ENCODE data around the gene DYNC1LI1. TPM values are rescaled to one million over a fixed set of nuclear protein-coding genes. Genes with fewer than 3 reads are reported as not detected.

The DYNC1LI1 gene
- 50.8 TPM for total RNA-seq

DNA sequence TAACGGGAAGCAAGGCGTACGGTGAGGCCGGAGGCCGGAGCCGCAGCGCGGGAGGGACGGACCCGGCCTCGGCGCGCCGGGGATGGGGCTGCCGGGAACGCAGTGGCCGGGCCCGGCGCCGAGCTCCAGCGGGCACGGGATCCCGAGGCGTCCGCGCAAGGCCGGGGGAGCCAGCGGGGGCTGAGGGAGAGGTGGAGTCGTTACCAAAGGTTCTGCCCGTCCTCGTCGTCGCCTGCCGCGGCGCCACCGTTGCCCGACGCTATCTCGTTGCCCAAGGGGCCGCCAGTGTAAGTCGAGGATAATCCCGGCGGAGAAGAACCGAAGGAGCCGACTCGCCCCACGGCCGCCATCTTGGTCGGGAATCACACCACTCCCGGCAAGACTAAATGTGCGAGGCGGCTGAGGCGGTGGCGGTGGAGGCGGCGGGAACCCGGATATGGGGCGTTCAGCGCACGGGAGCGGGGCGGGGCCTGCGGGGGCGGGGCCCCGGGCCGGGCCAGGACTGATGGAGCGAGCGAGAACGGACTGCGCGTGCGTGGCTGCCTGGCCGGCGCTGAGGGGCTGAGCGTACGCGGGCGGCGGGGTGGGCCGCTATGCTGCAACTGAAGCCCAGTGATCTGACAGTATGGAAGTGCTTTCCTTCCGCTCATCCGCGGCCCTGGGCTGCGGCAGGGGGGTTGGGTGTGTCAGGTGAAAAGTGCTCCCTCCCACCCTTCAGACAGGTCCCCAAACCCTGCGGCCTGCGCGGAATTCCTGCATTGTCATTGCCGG is at the start of gene DYNC1LI1:
DYNC1LI1 (minus strand) TSS at position 438 of the 771 bp plus-strand sequence; CDS start at position 350, 88 bp downstream.
- DNase-seq: peak; percentile 97

DNA sequence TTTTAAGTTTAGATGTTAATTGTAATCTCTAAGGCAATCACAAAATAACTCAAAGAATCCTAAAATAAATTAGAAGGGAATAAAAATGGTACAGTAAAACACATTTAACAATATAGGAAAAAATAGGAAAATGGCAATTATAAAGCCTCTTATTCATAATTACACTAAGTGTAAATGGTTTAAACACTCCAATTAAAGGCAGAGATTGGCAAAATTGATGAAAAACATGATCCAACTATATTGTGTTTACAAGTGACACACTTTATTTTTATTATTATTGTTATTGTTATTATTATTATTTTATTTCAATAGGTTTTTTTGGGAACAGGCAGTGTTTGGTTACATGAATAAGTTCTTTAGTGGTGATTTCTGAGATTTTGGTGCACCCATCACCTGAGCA is 48.7 kb upstream of the DYNC1LI1 start:
- no peak for DNase-seq

DNA sequence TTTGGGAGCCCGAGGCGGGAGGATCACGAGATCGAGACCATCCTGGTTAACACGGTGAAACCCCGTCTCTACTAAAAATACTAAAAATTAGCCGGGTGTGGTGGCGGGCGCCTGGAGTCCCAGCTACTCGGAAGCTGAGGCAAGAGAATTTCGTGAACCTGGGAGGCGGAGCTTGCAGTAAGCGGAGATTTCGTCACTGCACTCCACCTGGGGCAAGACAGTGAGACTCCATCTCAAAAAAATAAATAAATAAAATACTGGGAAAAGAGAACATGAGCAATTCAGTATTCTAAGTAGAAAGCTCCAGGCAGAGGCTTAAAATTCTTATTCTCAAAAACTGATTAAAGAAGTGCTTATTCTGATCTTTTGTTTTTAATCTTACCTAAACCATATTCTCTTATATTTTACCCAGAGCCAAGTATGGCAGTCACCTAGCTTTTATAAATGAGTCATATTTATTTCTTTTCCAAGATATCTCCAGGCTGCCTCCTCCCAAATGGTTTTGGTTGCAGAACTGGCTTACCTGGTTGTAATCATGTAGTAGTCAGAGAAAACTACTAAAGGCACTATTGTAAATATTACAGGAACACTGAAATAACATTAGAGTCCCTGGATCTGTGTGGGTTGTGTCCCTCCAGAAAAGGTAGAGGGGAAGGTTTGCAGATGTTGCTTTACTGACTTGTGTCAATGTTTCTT is 45.8 kb upstream of the DYNC1LI1 start:
- DNase-seq: no peak

DNA sequence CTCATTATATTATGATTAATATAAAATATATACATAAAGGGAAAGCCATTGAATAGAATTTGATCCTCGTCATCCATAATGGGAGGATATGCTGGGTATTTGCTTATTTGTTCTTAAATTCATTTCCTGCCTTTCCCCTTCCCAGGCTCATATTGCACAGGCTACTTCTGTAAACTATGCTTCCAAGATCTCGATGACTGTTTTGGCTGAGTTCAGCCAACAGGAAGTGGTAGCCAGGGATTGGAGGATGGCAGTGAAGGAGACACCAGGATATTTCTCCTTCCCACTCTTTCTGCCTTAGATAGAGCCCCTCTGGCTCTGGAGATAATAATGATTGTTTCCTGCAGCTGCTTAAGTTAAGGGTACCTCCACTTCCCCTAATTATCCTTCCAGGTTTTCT is 44.3 kb upstream of the DYNC1LI1 start:
- DNase-seq: no peak

DNA sequence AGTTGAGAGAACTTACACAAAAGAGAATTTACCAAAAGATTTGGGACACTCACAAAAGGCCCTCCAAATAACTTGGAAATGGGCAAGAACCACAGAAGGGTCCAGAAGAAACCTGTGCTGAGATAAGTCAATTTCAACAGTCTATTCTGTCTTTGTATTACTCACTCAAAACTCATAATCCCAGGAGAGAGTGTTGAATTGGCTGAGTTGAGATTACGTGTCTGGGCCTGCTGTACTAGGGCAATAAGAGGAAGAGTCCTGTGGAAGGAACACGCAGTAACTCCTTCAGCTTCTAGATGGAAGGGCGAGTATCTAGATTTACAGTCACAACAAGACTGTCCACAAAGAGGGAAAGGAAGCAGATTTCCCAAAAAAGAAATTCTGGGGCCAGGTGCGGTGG is 42.5 kb upstream of the DYNC1LI1 start:
- DNase-seq: no peak

DNA sequence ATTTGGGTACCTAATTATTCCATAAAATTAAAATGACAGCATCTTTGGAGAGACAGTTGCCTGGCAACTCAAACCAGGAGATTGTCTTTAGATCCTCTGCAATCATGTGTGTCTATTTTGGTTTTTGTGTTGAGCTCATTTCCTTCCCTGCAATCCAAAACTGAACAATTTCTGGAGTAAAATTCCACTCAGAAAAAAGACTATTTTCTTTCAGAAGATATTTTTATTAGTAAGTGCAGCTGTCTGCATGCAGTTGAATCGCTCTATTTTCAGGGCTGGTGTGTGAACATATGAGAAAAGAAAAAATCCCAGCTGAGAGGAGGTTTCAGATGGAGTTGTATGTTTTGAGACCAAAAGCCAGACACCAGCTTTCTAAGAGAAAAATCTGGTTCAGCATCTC is 41.9 kb upstream of the DYNC1LI1 start:
- no peak for DNase-seq

DNA sequence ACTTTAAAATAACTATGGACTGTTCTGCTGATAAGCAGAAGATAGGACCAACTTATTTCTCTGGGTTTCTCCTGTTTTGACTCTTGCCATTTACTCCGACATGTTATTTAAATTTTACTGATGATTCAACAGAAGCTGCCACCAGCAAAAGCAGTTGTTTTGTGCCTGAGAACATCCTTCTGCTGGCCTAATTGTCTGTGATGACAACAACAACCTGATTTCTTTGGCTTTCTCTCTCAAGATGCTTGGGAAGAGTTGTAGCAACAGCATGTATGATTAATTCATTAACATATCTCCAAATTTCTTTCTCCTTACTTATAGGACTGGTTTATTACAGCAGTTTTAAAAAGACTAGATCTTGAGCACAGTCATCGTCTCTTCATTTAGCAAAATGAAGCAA is 36.9 kb upstream of the DYNC1LI1 start:
- no peak for DNase-seq

DNA sequence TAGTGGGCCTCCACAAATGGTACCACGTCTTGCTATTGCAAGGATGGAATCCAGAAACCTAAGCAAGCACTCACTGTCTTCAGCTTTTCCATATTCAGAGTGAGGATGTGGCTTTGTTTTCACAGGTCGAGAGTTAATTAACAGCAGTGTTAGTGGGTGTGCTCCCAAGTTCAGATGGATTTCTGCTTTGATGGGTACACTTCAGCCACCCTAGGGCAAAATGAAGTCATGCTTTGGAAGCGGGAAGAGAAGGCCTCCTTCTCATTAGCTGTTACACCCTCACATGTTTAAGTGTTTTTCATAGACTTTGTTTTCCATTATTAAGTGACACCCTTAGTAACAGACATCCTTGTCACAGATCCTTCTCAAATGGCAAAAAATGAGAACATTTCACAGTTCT is 36.3 kb upstream of the DYNC1LI1 start:
- DNase-seq: no peak

DNA sequence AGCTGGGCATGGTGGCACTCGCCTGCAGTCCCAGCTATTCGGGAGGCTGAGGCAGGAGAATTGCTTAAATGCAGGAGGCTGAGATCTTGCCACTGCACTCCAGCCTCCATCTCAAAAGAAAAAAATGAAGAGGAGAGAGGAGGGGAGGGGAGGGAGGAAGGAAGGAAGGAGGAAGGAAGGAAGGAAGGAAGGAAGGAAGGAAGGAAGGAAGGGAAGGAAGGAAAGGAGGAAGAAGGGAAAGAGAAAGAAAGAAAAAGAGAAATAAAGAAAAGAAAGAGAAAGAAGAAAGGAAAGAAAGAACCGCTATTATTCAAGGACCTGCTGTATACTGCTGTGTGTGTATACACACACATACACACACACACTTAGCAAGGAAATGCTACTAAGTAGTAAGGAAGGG is 35.6 kb upstream of the DYNC1LI1 start:
- DNase-seq: no peak

DNA sequence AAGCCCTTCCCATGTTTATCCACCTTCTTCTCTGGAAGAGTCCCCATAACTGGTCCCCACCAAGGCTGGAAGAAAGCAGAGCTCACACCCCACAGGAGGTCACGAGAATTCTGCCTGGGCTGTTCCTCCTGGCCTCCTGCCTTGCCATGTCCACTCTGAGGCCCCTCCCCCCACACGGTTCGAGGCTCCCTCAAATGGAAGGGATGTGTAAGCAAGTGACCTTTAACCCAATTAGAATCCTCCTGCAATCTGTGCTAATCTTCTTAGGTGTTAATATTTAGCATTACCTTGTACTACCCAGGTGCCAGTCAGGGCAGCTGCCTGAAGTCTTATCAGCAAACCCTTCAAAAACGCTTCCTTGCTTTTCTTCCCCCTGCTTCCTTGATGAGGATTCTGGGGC is 32.4 kb upstream of the DYNC1LI1 start:
- DNase-seq: no peak

DNA sequence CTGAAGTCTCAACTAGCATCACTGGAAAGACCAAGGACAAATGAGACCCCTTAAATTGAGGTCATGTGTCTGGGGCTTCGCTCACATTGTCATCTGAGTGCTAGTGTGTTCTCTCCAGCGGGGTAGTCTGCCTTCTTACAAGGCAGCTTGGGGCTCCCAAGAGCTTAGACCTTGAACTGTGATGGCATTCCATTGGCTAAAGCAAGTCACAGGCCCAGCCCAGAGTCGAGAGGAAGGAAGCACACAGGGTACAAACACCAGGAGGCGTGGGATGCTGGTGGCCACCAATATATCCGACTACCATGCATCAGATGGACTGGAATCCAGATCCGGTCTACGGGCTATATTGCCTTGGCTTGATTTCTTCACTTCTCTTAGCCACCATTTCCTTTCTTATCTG is 31.5 kb upstream of the DYNC1LI1 start:
- no peak for DNase-seq

DNA sequence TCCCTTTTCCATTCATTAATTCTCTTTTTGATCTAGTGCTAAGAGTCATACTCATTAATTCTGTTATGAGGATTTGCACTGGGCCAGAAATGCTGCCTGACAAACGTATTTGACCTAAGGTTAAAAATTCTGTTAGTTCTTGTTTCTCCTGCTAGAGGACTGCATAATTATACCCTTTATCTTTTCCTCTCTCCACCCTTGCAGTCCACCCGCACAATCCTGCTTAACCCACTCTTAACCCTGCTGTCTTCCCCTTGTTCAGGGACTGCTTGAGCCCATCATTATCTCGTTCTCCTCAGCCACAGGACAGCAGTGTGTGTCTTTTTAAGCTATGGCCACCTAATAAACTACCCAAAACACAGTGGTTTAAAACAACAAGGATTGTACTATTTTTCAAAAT is 31.1 kb upstream of the DYNC1LI1 start:
- no peak for DNase-seq

DNA sequence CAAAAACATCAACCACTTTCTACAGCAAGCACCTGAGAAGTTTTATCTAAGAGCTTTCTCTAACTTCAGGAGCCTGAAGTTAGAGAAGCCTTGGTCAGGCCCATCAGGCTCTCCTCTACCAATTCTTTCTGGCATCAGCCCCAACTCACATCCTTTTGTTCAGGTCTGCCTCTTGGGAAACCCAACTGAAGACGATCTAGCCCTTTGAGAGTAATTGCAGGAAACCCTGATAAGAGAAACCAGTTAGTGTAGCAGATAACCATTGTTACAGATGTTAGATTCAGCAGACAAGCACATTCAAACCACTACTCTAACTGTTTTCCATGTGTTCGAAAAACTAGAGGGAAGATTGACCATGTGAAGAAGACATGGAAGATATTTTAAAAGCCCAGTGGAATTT is 27.0 kb upstream of the DYNC1LI1 start:
- DNase-seq: no peak

DNA sequence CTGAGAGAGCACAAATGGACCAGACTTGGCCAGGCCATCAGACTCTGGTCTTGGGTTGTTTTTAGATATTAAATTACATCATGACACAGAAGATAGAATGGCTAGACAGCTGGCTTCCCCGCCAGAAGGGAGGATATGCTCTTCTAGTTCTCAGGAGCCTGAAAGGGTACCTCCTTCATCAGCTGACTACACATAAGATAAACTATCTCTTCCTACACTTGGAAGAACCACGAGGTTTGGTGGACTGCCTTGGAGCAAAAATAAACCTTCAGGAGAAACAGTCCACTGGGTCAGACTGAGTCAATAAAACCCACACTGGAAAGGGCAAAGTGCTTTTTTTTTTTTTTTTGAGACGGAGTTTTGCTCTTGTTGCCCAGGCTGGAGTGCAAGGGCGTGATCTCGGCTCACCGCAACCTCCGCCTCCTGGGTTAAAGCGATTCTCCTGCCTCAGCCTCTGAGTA is 26.3 kb upstream of the DYNC1LI1 start:
- peak; percentile 57 for DNase-seq

DNA sequence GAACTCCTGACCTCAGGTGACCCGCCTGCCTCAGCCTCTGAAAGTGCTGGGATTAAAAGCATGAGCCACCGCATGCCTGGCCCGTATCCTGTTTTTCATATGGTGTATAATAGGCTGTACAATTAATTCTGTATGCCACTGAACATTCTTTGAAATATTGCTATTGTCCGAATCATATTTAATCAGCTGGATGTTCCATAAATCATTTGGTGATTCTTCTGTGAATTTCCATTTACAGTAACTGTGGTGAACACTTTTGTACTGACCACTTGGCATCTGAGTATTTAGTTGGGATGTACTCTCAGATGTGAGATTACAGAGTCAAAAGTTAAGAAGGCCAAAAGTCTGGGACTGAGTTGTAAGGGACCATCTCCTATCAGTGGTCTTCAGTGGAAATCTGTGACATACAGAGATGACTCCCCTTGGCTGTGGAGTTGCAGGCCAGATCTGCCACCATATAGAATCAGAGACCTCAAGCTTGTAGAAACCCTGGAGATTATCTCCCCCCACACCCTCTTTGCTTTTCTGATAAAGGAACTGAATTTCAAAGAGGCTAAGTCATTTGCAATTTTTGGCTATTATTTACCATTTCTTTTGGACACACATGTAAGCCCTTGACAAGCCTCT is 25.7 kb upstream of the DYNC1LI1 start:
- no peak for DNase-seq

DNA sequence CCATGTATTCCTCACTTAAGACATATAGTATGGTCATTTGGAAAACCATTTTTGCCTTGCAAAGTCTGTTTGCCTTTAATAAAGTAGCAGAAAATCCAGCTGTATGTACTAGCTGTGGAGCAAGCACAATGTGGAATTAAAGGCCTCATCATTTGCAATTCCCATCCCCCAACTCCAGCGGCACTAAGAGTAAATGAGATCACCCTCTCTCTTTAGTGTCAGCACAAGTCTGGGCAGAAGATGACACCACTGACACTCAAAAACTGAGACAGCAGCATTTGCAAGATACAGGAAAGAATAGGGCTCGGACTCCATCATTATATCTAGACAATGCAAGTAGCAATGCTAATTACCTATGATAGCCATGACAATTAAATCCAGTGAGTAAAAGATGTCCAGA is 24.7 kb upstream of the DYNC1LI1 start:
- DNase-seq: peak; percentile 47

DNA sequence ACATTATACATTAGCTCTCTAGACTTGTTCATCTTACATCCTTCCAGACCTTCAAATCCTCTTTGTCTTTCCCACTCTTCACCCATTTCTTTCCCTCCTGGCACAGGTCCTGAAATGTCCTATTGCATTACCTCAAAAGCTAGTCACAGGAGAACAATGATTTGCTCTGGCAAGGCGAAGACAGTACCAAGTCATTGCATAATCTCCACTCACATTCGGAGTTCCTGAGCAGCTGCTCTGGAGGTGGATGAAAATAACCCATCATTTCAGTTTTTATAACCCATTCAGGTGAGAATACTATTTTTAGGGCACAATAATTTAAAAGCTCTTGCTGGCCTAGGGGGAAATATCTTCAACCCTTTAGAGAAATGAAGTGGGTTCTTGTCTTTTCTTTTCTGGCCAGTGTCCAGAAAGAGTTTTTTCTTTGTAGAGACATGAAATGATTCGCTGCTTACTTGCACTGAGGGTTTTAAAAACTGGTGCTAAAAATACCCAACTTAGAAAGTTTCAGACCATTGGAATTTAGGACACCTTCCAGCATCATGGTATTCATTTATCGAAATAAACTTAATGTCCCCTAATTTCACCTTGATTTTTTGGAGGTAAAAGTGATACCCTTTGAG is 23.4 kb upstream of the DYNC1LI1 start:
- DNase-seq: peak; percentile 34

DNA sequence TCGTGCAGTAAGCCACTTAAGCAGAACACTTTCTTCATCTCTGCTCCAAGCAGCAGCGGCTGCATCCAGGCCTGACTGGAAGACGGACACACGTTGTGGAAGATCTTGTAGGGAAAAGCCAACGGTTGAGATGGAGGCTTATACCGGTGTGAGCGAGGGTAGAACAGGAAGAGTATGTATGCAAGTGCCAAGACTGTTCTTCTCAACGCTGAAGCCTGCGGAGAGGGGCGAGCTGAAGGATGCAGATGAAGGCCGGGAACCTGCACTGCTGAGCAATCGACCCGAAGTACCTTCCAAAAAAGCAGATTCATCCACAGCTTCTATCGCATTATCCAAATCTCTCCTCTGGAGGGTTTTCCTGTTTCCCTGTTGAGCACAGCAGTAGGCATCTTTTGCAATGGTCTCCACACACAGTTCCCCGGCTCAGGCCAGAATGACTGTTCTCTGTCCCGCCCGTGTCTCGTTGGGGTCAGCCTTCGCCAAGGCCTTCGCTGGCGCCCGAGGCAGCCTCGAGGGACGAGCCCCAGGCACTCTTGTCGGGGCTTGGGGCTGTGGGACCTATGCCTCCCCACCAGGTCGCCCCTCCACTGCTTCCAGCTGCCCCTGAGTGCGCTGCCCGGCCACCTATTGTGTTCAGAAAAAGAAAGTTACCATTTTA is 22.2 kb upstream of the DYNC1LI1 start:
- no peak for DNase-seq

DNA sequence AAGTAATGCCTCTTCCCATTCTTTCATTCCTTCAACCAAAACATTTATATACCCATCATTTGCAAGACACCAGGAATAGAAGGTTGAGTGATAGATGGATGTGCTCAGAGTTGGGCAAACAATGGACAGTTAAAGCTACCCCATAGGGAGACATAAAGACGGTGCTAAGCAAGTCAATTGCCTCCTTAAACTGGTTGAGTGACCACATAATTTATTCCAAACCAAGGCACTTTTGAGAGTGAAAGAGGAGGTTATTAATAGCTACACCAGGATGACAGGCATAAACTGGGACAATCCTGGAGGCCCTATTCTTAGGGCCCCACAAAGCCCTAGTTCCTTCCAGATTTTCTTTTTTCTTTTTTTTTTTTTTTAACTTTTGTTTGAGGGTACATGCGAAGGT is 21.4 kb upstream of the DYNC1LI1 start:
- no peak for DNase-seq

DNA sequence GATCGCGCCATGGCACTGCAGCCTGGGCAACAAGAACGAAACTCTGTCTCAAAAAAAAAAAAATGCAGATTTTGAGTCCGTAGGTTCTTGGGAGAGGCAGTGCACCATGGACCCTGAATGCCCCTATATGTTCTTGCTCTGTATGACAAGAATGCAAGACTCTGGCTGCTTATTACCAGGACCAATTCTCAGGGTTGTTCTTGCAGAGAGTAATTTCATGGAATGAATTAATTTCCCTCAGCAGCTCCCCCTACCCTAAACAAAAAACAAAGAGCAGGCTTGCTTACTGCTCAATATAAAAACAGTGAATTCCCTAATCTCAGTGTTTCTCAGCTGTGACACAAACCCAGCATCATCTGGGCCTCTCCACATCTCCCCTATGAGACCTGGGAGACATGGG is 20.5 kb upstream of the DYNC1LI1 start:
- no peak for DNase-seq

DNA sequence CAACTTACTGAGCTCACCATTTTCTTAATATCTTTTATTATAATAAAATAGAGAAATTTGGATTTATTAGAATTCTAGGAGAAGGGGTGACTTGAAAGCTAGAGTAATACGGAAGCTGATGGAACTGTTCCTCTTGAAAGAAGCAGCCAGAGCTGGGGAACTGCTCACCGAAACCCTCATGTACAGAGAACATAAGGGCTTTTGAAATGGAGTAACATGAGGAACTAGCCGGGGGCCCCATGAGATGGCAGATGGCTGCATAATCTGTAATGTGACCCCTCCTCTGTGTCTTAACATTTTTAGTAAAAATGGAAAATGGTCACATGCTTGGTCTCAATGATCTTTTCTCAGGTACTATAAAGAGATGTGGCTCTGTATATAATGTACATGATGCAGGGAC is 15.7 kb upstream of the DYNC1LI1 start:
- DNase-seq: peak; percentile 27

DNA sequence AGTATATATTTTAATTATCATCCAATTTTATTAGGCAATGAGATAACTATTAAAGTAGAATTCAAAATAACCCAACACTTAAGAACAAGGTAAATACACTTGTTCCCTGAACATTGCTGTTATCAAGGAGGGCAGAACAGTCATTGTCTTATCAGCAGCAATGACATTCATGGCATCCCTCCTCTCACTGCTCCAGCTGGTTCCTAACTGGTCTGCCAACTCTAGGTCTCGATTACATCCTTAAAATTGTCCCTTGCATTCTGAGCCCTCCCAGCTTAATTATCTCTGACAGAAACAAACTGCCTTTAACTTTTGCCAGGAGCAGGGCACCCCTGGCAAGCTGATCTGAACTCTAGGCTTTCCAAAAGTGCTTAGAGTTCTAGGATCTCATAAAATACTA is 14.0 kb upstream of the DYNC1LI1 start:
- no peak for DNase-seq

Data from tongue (tissue), 2 donors.